Testis (tissue), 3 donors: ENCODE results near the gene SREBF2. TPM values are rescaled to one million over a fixed set of nuclear protein-coding genes. Genes with fewer than 3 reads are reported as not detected.

ENCODE experiments used
- DNase-seq: peaks from one replicate; pipeline ENCODE4 v3.0.0-alpha.2; 2019
- H3K27ac ChIP-seq, 2 donors: fragments of 200-600 bp; sonication (generic); one replicate each; pipeline ENCODE4 v1.5.1; 2019
- H3K27me3 ChIP-seq: fragments of 200-600 bp; sonication (generic); one replicate; pipeline ENCODE4 v1.5.1; 2019
- H3K36me3 ChIP-seq: fragments of 200-600 bp; sonication (generic); one replicate; pipeline ENCODE4 v1.5.1; 2017; ENCODE audit warnings: low read depth; ENCODE audit errors: missing control alignments
- H3K4me1 ChIP-seq: fragments of 200-600 bp; sonication (generic); one replicate; pipeline ENCODE4 v1.5.1; 2019
- H3K4me3 ChIP-seq, 2 donors: fragments of 200-600 bp; sonication (generic); one replicate each; pipeline ENCODE4 v1.5.1; 2017 to 2019
- H3K9me3 ChIP-seq: fragments of 200-600 bp; sonication (generic); one replicate; pipeline ENCODE4 v1.5.1; 2017
- CTCF ChIP-seq, 3 experiments: fragments of 450-650 bp in 2 of 3; fragments of 200-600 bp in 1 of 3; sonication (generic) in 1 of 3; IDR thresholded peaks; one replicate each; pipeline ENCODE4 v1.5.1; 2016 to 2019; ENCODE audit warnings: antibody characterized with exemption in 3 of 3, mild to moderate bottlenecking in 2 of 3, moderate library complexity in 1 of 3
- POLR2A ChIP-seq: fragments of 450-650 bp; IDR thresholded peaks from one replicate; pipeline ENCODE4 v1.6.1; 2017; ENCODE audit warnings: antibody characterized with exemption, mild to moderate bottlenecking, moderate library complexity
- WGBS, 2 donors: methylation state at CpG; one replicate each; pipeline ENCODE4 v1.1.5; 2018; 5-methylcytosine and 5-hydroxymethylcytosine counted together
- intact Hi-C: fragments of 100-400 bp; cut with DNase I; formaldehyde crosslinking; loops from one replicate; pipeline ENCODE4 v1.15.1; 2023; ENCODE audit warnings: low total_unique reads
- polyA plus RNA-seq: library from polyadenylated mRNA; stranded (reverse); fragments of 350-450 nt; fragmentation: Illumina TruSeq; extraction: RNeasy Lipid Tissue Mini Kit (QIAGEN cat#74804); gene quantifications from one replicate; pipeline ENCODE4 v1.2.3, GENCODE V29; 2014; ENCODE audit warnings: low read depth, low replicate concordance; ENCODE audit not compliant: insufficient read depth
- total RNA-seq, 2 donors: library from RNA; depleted of rRNA; stranded (reverse); fragments of >200 nt; gene quantifications; one replicate each; pipeline ENCODE4 v1.2.3, GENCODE V29; 2016

SREBF2 gene
- total and polyA plus RNA-seq, 3 donors from 2014 or later, result 59.7 to 119 (median 79.8) TPM

DNA sequence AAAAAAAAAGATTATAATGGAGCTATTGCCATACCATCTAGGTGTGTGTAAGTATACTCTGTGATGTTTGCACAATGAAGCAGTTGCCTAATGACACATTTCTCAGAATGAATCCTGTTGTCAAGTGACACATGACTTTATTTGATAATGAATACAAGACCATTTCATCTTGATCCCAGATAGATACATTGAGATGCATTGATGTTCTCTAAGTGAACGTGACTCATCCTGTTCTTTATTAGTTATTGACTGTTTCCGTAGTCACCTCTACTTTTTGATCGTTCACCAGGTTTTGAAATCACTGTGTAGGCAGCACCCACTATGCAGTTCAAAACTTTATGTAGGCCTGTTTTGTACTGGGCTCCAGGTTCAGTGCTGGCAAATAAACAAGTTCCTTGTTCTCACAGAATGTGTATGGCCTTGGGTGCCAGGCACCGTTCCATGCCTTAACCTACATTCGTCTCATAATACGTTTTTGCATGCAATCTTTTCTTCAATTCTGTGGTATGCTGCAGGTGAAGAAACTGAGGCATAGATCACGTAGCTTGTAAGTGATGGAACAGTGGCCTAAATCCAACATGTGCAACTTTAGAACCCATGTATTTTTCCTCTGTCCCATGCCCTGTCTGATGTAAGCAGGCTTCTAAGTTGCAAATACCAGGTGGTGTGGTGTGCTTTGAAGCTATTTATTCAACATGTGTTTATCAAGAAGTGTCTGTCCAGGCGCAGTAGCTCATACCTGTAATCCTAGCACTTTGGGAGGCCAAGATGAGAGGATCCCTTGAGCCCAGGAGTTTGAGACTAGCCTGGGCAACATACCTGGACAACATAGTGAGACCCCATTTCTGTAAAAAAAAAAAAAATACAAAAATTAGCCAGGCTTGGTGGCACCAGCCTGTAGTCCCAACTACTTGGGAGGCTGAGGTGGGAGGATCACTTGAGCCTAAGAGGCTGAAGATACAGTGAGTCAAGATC is 10.4 kb downstream of the SREBF2 start:
- no peak overlapping the region for H3K4me3 ChIP-seq
- intact Hi-C loops, result no loop called here
- TF ChIP-seq CTCF (IDR thresholded peaks at IDR 0.05) (no peak), POLR2A (no peak)
- H3K27ac ChIP-seq, result peak overlapping the region in 1 of 2 donors; percentile 41
- WGBS, 2 donors, result 70 to 79% methylated on average over 8 of the region's 8 CpGs
- DNase-seq, result no peak
- H3K27me3 ChIP-seq, result no peaks in the 10 kb centered on the region
- H3K36me3 ChIP-seq, result no peaks in the 10 kb centered on the region
- H3K4me1 ChIP-seq, result peaks cover 31% of the 10 kb centered on the region
- no peaks in the 10 kb centered on the region for H3K9me3 ChIP-seq

- Histone ChIP-seq H3K27me3 (no peaks in the 10 kb centered on the region), H3K4me1 (peaks cover 31% of the 10 kb centered on the region), H3K27ac (no peak overlapping the region), H3K36me3 (no peaks in the 10 kb centered on the region), H3K4me3 (no peak overlapping the region), H3K9me3 (no peaks in the 10 kb centered on the region)
- no peak for DNase-seq
- intact Hi-C loops, result no loop called here
- 39 to 73% methylated on average over 1 of the region's 1 CpG for WGBS, 2 donors
- TF ChIP-seq CTCF (IDR thresholded peaks at IDR 0.05) (no peak), POLR2A (no peak)
Observed at GRCh38 chr22:41844036-41844435, 11.1 kb downstream of the SREBF2 start.

DNA sequence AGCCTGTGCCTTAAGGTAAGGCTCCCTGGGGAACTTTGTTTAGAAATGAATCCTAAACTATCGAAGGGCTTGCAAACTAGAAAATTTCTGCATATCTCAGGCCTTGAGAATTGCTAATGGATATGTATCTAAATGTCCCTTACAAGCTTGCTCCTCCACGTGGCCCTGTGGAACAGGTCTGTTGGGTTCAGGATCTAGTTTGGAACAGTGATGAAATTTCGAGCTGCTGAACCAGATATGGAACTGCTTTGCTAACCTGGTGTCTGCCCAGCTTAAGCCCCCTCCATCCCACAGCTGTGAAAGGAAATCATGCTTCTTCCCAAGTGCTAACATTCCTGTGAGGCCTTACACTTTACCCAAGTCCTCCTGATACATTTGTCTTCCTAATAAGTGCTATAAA is 11.6 kb downstream of the SREBF2 start:
- Histone ChIP-seq H3K36me3 (no peaks in the 10 kb centered on the region), H3K4me1 (peaks cover 31% of the 10 kb centered on the region), H3K9me3 (no peaks in the 10 kb centered on the region), H3K27ac (no peak overlapping the region), H3K27me3 (no peaks in the 10 kb centered on the region), H3K4me3 (no peak overlapping the region)
- intact Hi-C loops, result no loop called here
- 31 to 46% methylated on average over 3 of the region's 3 CpGs for WGBS, 2 donors
- DNase-seq, result no peak
- no peak for TF ChIP-seq CTCF (IDR thresholded peaks at IDR 0.05)
- TF ChIP-seq POLR2A, result no peak

DNA sequence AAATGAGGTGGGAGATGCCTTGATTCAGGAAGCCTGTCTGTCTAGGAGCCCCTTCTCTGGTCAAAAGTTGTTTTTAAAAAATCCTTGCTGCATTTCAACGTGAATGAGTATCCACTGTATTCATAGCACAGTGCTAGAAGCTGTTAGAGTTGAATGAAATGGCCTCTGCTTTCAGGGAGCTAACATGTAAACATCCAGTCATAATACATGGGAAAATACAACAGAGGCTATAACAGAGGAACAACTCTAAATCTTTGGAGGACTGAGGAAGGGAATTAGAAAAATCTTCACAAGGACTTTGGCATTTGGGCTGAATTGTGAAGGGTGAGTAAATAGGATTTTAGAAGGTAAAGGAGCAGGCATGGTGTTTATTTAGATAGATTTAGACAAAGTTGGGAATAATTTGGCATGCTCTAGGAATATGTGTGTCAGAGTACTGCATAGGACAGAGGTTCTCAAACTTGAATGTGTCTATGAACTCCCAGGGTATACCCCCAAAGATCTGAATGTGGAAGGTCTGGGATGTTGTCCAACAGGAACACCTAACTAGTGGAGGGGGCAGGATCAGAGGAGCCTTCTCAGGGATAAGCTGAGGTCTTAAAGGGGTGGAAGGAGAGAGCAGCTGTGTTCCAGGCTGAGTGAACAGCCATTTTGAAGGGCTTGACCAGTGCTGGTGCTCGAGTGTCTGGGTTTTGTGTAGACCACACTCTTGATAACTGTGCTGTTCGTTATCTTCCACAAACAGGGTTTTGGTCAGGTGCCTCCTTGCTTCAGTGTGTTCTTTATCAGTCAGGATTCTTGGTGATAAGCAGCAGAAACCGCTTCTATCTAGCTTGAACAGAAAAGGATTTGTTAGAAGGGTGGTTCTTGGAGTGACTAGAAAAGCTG is 12.7 kb downstream of the SREBF2 start:
- 56% methylated on average over 4 of the region's 4 CpGs for WGBS, 2 donors
- intact Hi-C loops, result no loop called here
- Histone ChIP-seq H3K9me3 (no peaks in the 10 kb centered on the region), H3K4me1 (peaks cover 31% of the 10 kb centered on the region), H3K36me3 (no peaks in the 10 kb centered on the region), H3K4me3 (no peak overlapping the region), H3K27me3 (no peaks in the 10 kb centered on the region), H3K27ac (peak overlapping the region in 1 of 2 donors; percentile 54)
- TF ChIP-seq POLR2A (no peak), CTCF (IDR thresholded peaks at IDR 0.05) (no peak)
- no peak for DNase-seq
